ENCODE results near the gene RPP14. TPM values are rescaled to one million over a fixed set of nuclear protein-coding genes. Genes with fewer than 3 reads are reported as not detected.
A peak's percentile ranks its signal among the peaks of the same experiment; 100 is the strongest.
"Not testable (repeated sequence)": the region's sequence is repeated elsewhere in the genome, so short reads cannot be mapped to it uniquely, and the experiment has no call there.

RPP14 gene
- total RNA-seq, 2 experiments from 2014 or later: 12.7 to 15.4 TPM

- Mint-ChIP-seq H3K36me3 (ENCODE audit: low read depth) (peaks cover 24% of the 10 kb centered on the region), H3K27ac (no peak overlapping the region), H3K4me3 (no peak overlapping the region), H3K27me3 (no peaks in the 10 kb centered on the region), H3K9me3 (no peaks in the 10 kb centered on the region), H3K4me1 (peaks cover 43% of the 10 kb centered on the region)
- DNase-seq: no peak
- CTCF ChIA-PET: interaction anchor here (0.7 to 5.6 kb wide), 8 partner anchors 10 to 154 kb away, joined by 3 to 24 read pairs (median 6); partner anchors contain the start of genes HTD2, KCTD6 and RPP14
- POLR2A ChIA-PET: interaction anchor here (0.7 kb wide), 1 partner anchor 1366 kb away, joined by 8 read pairs; no protein-coding TSS in a partner anchor
Measured at GRCh38 chr3:58337190-58337589, 31.1 kb downstream of the RPP14 start.

- CTCF ChIA-PET: interaction anchor here (0.6 to 2.3 kb wide), 6 partner anchors 13 to 979 kb away, joined by 3 to 7 read pairs (median 3); partner anchors contain the start of gene KCTD6
- H3K4me3 Mint-ChIP-seq, H3K27me3 Mint-ChIP-seq, DNase-seq, H3K27ac Mint-ChIP-seq, H3K9me3 Mint-ChIP-seq, POLR2A ChIA-PET: not testable (repeated sequence)
- Mint-ChIP-seq H3K4me1 (peaks cover 31% of the 10 kb centered on the region), H3K36me3 (ENCODE audit: low read depth) (peaks cover 27% of the 10 kb centered on the region)
Measured at GRCh38 chr3:58339146-58339545, 33.1 kb downstream of the RPP14 start.

- no peaks in the 10 kb centered on the region for H3K27me3 Mint-ChIP-seq
- H3K36me3 Mint-ChIP-seq (ENCODE audit: low read depth): peaks cover 27% of the 10 kb centered on the region
- ChIA-PET CTCF (interaction anchor here (0.6 to 1.2 kb wide), 4 partner anchors 17 to 151 kb away, joined by 3 read pairs; partner anchors contain the start of gene KCTD6), POLR2A (no interaction called here)
- H3K27ac Mint-ChIP-seq: peak overlapping the region; percentile 25
- DNase-seq: no peak
- H3K4me1 Mint-ChIP-seq: peaks cover 20% of the 10 kb centered on the region
- no peaks in the 10 kb centered on the region for H3K9me3 Mint-ChIP-seq
- H3K4me3 Mint-ChIP-seq: no peak overlapping the region
Measured at GRCh38 chr3:58340594-58341244, 34.7 kb downstream of the RPP14 start.

DNA sequence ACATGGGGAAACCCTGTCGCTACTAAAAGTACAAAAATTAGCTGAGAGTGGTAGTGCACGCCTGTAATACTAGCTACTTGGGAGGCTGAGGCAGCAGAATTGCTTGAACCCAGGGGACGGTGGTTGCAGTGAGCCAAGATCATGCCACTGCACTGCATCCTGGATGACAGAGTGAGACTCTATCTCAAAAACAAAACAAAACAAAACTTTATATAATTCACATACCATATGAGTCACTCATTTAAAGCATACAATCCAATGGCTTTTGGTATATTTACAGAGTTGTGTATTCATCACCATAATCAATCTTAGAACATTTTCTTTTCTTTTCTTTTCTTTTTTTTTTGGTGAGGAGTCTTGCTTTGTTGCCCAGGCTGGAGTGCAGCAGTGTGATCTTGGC, 35.3 kb downstream of the RPP14 start:
- ChIA-PET POLR2A (no interaction called here), CTCF (interaction anchor here (0.6 kb wide), 2 partner anchors 61 to 72 kb away, joined by 3 read pairs; no protein-coding TSS in a partner anchor)
- Mint-ChIP-seq H3K4me1 (peaks cover 21% of the 10 kb centered on the region), H3K27ac (peak overlapping the region; percentile 25), H3K36me3 (ENCODE audit: low read depth) (peaks cover 29% of the 10 kb centered on the region), H3K4me3 (no peak overlapping the region), H3K27me3 (no peaks in the 10 kb centered on the region), H3K9me3 (no peaks in the 10 kb centered on the region)
- DNase-seq: no peak

GRCh38 chr3:58342676-58343075, 36.6 kb downstream of the RPP14 start:
- POLR2A ChIA-PET: no interaction called here
- Mint-ChIP-seq H3K4me3 (no peak overlapping the region), H3K36me3 (ENCODE audit: low read depth) (peaks cover 33% of the 10 kb centered on the region), H3K9me3 (peaks cover 2% of the 10 kb centered on the region), H3K27me3 (no peaks in the 10 kb centered on the region), H3K4me1 (peaks cover 27% of the 10 kb centered on the region), H3K27ac (no peak overlapping the region)
- no peak for DNase-seq
- CTCF ChIA-PET: no interaction called here

DNA sequence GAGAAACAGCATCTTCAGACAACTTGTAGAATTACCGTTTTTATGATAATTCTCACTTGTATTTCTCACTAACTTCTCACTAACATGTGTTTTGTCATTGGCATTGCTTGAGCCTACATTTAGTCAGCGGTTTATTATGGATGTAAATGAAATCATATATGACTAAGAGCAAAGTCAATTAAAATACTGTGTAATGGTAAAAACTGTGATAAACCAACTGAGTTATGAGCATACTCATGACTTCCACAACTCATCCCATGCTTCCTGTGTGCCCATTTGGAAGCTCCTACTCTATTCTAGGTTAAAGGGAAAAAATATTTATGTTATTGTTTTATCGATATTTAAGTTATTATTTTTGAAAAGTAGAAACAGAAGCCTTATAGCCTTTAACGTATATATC, 39.4 kb downstream of the RPP14 start:
- Mint-ChIP-seq H3K4me1 (peaks cover 47% of the 10 kb centered on the region), H3K36me3 (ENCODE audit: low read depth) (peaks cover 42% of the 10 kb centered on the region), H3K27me3 (no peaks in the 10 kb centered on the region), H3K4me3 (no peak overlapping the region), H3K9me3 (peaks cover 5% of the 10 kb centered on the region), H3K27ac (no peak overlapping the region)
- POLR2A ChIA-PET: no interaction called here
- CTCF ChIA-PET: no interaction called here
- DNase-seq: no peak

GRCh38 chr3:58346368-58346767, 40.3 kb downstream of the RPP14 start:
- Mint-ChIP-seq H3K27ac (peak overlapping the region; percentile 2), H3K4me3 (no peak overlapping the region), H3K36me3 (ENCODE audit: low read depth) (peaks cover 35% of the 10 kb centered on the region), H3K4me1 (peaks cover 49% of the 10 kb centered on the region), H3K27me3 (no peaks in the 10 kb centered on the region), H3K9me3 (peaks cover 5% of the 10 kb centered on the region)
- DNase-seq: no peak
- ChIA-PET CTCF (interaction anchor here (0.6 to 1.8 kb wide), 3 partner anchors 9 to 1512 kb away, joined by 3 to 7 read pairs (median 3); no protein-coding TSS in a partner anchor), POLR2A (no interaction called here)

DNA sequence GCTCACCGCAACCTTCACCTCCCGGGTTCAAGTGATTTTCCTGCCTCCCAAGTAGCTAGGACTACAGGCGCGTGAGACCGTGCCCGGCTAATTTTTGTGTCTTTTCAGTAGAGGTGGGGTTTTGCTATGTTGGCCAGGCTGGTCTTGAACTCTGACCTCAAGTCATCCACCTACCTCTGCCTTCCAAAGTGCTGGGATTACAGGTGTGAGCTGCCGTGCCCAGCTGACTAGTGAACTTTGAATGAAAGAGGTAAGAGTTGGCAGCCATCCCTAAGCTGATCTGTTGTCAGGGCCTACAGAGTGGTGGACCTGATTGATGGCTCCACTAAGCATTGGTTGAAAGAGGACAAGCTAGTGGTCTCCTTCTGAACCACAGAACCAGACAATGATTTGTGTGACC, 41.9 kb downstream of the RPP14 start:
- ChIA-PET CTCF (interaction anchor here (0.9 to 1.8 kb wide), 5 partner anchors 9 to 123 kb away, joined by 3 to 7 read pairs (median 4); no protein-coding TSS in a partner anchor), POLR2A (no interaction called here)
- peaks cover 64% of the 10 kb centered on the region for H3K4me1 Mint-ChIP-seq

GRCh38 chr3:58349792-58350626, 44.0 kb downstream of the RPP14 start:
- Mint-ChIP-seq H3K4me1 (peaks cover 80% of the 10 kb centered on the region), H3K4me3 (peak overlapping the region; percentile 21), H3K36me3 (ENCODE audit: low read depth) (peaks cover 33% of the 10 kb centered on the region), H3K9me3 (peaks cover 5% of the 10 kb centered on the region), H3K27ac (peak overlapping the region; percentile 73), H3K27me3 (no peaks in the 10 kb centered on the region)
- peak; percentile 16 for DNase-seq
- CTCF ChIA-PET: interaction anchor here (0.9 to 3.1 kb wide), 9 partner anchors 13 to 139 kb away, joined by 3 to 14 read pairs (median 5); partner anchors contain the start of genes HTD2 and RPP14
- POLR2A ChIA-PET: interaction anchor here (1.4 kb wide), 1 partner anchor 15 kb away, joined by 7 read pairs; no protein-coding TSS in a partner anchor

More for the DNA sequence above, 41.9 kb downstream of the RPP14 start:
- peaks cover 36% of the 10 kb centered on the region for H3K36me3 Mint-ChIP-seq (ENCODE audit: low read depth)
- no peak for DNase-seq
- H3K27me3 Mint-ChIP-seq: no peaks in the 10 kb centered on the region
- peaks cover 5% of the 10 kb centered on the region for H3K9me3 Mint-ChIP-seq
- no peak overlapping the region for H3K4me3 Mint-ChIP-seq
- no peak overlapping the region for H3K27ac Mint-ChIP-seq

DNA sequence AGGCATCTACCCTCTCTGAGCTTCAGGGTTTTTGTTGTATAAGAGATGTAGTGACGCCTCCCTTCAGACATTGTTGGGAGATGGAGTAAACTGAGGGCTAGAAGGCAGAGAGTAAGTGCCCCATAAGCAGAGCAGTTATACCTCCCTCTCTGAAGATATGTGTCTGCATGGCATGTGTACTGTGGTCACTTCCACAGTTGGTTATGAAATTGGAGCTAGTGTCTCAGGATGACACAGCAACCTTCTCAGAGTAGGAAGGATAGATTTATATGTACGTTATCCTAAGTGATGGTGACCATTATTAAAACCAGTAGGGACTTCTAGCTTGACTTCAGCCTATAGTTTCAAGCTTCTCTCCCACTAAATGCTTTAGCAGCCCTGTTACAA, 44.6 kb downstream of the RPP14 start:
- Mint-ChIP-seq H3K27ac (peak overlapping the region; percentile 73), H3K36me3 (ENCODE audit: low read depth) (peaks cover 33% of the 10 kb centered on the region), H3K9me3 (peaks cover 5% of the 10 kb centered on the region), H3K4me1 (peaks cover 86% of the 10 kb centered on the region), H3K27me3 (no peaks in the 10 kb centered on the region), H3K4me3 (no peak overlapping the region)
- POLR2A ChIA-PET: no interaction called here
- DNase-seq: no peak
- CTCF ChIA-PET: interaction anchor here (0.9 to 3.1 kb wide), 6 partner anchors 17 to 139 kb away, joined by 3 to 14 read pairs (median 3); partner anchors contain the start of genes HTD2 and RPP14

GRCh38 chr3:58351920-58352319, 45.9 kb downstream of the RPP14 start:
- Mint-ChIP-seq H3K4me1 (peaks cover 87% of the 10 kb centered on the region), H3K27ac (peak overlapping the region; percentile 74), H3K9me3 (peaks cover 5% of the 10 kb centered on the region), H3K36me3 (ENCODE audit: low read depth) (peaks cover 28% of the 10 kb centered on the region), H3K27me3 (no peaks in the 10 kb centered on the region), H3K4me3 (no peak overlapping the region)
- DNase-seq: no peak
- CTCF ChIA-PET: interaction anchor here (0.9 to 3.1 kb wide), 8 partner anchors 9 to 140 kb away, joined by 3 to 14 read pairs (median 4); partner anchors contain the start of gene KCTD6
- POLR2A ChIA-PET: no interaction called here

DNA sequence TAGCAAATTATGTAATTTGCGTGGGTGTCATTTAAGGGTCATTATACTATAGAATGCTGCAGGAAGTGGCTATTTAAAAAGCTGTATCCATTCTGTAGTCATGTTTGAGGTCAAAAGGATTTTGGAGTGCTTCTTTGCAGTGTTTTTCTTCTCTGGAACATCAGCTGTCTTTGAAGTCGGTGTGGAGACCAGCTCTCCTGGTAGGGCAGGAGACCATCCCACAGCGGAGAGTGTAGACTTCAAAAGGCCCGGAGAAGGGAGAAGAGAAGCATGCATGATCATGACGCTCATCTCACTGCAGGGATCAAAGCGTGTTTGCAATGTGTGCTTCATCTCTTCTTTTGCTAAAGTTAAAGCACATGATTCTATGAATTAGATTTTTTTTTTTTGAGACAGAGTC, 46.6 kb downstream of the RPP14 start:
- no peak overlapping the region for H3K4me3 Mint-ChIP-seq
- no peak for DNase-seq
- CTCF ChIA-PET: interaction anchor here (0.9 to 3.1 kb wide), 7 partner anchors 8 to 139 kb away, joined by 3 to 14 read pairs (median 4); partner anchors contain the start of gene KCTD6
- peak overlapping the region; percentile 72 for H3K27ac Mint-ChIP-seq
- H3K4me1 Mint-ChIP-seq: peaks cover 84% of the 10 kb centered on the region
- POLR2A ChIA-PET: no interaction called here
- no peaks in the 10 kb centered on the region for H3K27me3 Mint-ChIP-seq
- peaks cover 24% of the 10 kb centered on the region for H3K36me3 Mint-ChIP-seq (ENCODE audit: low read depth)
- peaks cover 4% of the 10 kb centered on the region for H3K9me3 Mint-ChIP-seq
